ENCODE measurements around the gene RAB5A.

DNA sequence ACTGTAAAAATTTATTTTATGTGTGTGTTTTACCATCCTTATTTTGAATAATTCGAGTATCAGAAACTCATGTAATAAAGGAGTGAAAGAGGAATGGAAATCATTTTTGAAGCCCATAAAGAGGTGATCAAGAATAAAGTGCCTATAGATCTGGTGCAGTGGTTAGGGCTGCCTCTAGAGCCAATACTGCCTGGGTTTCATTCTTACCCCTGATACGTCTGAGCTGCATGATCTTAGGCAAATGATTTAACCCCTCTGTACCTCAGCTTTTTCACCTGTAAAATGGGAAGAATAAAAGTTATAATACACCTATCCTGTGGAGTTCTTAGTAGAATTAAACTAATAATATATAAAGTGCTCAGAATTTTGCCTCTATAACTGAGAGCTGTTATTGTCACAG is 43.2 kb upstream of the RAB5A start:
- TF ChIP-seq, protein P1, sequence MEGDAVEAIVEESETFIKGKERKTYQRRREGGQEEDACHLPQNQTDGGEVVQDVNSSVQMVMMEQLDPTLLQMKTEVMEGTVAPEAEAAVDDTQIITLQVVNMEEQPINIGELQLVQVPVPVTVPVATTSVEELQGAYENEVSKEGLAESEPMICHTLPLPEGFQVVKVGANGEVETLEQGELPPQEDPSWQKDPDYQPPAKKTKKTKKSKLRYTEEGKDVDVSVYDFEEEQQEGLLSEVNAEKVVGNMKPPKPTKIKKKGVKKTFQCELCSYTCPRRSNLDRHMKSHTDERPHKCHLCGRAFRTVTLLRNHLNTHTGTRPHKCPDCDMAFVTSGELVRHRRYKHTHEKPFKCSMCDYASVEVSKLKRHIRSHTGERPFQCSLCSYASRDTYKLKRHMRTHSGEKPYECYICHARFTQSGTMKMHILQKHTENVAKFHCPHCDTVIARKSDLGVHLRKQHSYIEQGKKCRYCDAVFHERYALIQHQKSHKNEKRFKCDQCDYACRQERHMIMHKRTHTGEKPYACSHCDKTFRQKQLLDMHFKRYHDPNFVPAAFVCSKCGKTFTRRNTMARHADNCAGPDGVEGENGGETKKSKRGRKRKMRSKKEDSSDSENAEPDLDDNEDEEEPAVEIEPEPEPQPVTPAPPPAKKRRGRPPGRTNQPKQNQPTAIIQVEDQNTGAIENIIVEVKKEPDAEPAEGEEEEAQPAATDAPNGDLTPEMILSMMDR (IDR thresholded peaks at IDR 0.05): no peak
- no peak for TF ChIP-seq ZNF263 (CRISPR knock-in tag; IDR thresholded peaks at IDR 0.05; ENCODE audit: low read depth)
- TF ChIP-seq SOX15 (CRISPR knock-in tag; IDR thresholded peaks at IDR 0.05): no peak
- TF ChIP-seq, protein P2, sequence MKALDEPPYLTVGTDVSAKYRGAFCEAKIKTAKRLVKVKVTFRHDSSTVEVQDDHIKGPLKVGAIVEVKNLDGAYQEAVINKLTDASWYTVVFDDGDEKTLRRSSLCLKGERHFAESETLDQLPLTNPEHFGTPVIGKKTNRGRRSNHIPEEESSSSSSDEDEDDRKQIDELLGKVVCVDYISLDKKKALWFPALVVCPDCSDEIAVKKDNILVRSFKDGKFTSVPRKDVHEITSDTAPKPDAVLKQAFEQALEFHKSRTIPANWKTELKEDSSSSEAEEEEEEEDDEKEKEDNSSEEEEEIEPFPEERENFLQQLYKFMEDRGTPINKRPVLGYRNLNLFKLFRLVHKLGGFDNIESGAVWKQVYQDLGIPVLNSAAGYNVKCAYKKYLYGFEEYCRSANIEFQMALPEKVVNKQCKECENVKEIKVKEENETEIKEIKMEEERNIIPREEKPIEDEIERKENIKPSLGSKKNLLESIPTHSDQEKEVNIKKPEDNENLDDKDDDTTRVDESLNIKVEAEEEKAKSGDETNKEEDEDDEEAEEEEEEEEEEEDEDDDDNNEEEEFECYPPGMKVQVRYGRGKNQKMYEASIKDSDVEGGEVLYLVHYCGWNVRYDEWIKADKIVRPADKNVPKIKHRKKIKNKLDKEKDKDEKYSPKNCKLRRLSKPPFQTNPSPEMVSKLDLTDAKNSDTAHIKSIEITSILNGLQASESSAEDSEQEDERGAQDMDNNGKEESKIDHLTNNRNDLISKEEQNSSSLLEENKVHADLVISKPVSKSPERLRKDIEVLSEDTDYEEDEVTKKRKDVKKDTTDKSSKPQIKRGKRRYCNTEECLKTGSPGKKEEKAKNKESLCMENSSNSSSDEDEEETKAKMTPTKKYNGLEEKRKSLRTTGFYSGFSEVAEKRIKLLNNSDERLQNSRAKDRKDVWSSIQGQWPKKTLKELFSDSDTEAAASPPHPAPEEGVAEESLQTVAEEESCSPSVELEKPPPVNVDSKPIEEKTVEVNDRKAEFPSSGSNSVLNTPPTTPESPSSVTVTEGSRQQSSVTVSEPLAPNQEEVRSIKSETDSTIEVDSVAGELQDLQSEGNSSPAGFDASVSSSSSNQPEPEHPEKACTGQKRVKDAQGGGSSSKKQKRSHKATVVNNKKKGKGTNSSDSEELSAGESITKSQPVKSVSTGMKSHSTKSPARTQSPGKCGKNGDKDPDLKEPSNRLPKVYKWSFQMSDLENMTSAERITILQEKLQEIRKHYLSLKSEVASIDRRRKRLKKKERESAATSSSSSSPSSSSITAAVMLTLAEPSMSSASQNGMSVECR (CRISPR knock-in tag; IDR thresholded peaks at IDR 0.05; ENCODE audit: borderline replicate concordance): no peak
- TF ChIP-seq, protein P3, sequence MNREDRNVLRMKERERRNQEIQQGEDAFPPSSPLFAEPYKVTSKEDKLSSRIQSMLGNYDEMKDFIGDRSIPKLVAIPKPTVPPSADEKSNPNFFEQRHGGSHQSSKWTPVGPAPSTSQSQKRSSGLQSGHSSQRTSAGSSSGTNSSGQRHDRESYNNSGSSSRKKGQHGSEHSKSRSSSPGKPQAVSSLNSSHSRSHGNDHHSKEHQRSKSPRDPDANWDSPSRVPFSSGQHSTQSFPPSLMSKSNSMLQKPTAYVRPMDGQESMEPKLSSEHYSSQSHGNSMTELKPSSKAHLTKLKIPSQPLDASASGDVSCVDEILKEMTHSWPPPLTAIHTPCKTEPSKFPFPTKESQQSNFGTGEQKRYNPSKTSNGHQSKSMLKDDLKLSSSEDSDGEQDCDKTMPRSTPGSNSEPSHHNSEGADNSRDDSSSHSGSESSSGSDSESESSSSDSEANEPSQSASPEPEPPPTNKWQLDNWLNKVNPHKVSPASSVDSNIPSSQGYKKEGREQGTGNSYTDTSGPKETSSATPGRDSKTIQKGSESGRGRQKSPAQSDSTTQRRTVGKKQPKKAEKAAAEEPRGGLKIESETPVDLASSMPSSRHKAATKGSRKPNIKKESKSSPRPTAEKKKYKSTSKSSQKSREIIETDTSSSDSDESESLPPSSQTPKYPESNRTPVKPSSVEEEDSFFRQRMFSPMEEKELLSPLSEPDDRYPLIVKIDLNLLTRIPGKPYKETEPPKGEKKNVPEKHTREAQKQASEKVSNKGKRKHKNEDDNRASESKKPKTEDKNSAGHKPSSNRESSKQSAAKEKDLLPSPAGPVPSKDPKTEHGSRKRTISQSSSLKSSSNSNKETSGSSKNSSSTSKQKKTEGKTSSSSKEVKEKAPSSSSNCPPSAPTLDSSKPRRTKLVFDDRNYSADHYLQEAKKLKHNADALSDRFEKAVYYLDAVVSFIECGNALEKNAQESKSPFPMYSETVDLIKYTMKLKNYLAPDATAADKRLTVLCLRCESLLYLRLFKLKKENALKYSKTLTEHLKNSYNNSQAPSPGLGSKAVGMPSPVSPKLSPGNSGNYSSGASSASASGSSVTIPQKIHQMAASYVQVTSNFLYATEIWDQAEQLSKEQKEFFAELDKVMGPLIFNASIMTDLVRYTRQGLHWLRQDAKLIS (CRISPR knock-in tag; IDR thresholded peaks at IDR 0.05; ENCODE audit: borderline replicate concordance): no peak
- TF ChIP-seq, protein P4, sequence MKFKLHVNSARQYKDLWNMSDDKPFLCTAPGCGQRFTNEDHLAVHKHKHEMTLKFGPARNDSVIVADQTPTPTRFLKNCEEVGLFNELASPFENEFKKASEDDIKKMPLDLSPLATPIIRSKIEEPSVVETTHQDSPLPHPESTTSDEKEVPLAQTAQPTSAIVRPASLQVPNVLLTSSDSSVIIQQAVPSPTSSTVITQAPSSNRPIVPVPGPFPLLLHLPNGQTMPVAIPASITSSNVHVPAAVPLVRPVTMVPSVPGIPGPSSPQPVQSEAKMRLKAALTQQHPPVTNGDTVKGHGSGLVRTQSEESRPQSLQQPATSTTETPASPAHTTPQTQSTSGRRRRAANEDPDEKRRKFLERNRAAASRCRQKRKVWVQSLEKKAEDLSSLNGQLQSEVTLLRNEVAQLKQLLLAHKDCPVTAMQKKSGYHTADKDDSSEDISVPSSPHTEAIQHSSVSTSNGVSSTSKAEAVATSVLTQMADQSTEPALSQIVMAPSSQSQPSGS (CRISPR knock-in tag; IDR thresholded peaks at IDR 0.05; ENCODE audit: borderline replicate concordance, low read depth): no peak
- no peak for TF ChIP-seq HMGA2 (CRISPR knock-in tag; IDR thresholded peaks at IDR 0.05)
- no peak for TF ChIP-seq ATF1 (CRISPR knock-in tag; IDR thresholded peaks at IDR 0.05)
- TF ChIP-seq, protein P5, sequence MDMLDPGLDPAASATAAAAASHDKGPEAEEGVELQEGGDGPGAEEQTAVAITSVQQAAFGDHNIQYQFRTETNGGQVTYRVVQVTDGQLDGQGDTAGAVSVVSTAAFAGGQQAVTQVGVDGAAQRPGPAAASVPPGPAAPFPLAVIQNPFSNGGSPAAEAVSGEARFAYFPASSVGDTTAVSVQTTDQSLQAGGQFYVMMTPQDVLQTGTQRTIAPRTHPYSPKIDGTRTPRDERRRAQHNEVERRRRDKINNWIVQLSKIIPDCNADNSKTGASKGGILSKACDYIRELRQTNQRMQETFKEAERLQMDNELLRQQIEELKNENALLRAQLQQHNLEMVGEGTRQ (CRISPR knock-in tag; IDR thresholded peaks at IDR 0.05): no peak
- TF ChIP-seq, protein P6, sequence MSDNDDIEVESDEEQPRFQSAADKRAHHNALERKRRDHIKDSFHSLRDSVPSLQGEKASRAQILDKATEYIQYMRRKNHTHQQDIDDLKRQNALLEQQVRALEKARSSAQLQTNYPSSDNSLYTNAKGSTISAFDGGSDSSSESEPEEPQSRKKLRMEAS (CRISPR knock-in tag; IDR thresholded peaks at IDR 0.05): no peak
